Stimulated activated CD4-positive, alpha-beta T cell treated with anti-CD3 and anti-CD28 coated beads, Interleukin-4, amount 100 ng/mL, for 4 hours (primary cell): Measurements from ENCODE around the gene LRP1B.

Experiments
- DNase-seq, 2 experiments: peaks; one replicate each; pipeline ENCODE4 v3.0.0-alpha.2; 2020

LRP1B gene

GRCh38 chr2:142131010-142131669 lies at the start of gene LRP1B:
TSS of gene LRP1B (minus strand) at chr2:142131016. CDS start at chr2:142130729, 287 bp downstream.
- DNase-seq: no peak

GRCh38 chr2:142179686-142180085 lies 48.9 kb upstream of the LRP1B start:
- no peak for DNase-seq

GRCh38 chr2:142178604-142179003 lies 47.8 kb upstream of the LRP1B start:
- DNase-seq: no peak

GRCh38 chr2:142176941-142177340 lies 46.1 kb upstream of the LRP1B start:
- no peak for DNase-seq

GRCh38 chr2:142175813-142176338 lies 45.1 kb upstream of the LRP1B start:
- no peak for DNase-seq

- no peak for DNase-seq
Measured at GRCh38 chr2:142174176-142174575, 43.4 kb upstream of the LRP1B start.

GRCh38 chr2:142170847-142171246 lies 40.0 kb upstream of the LRP1B start:
- no peak for DNase-seq

GRCh38 chr2:142165790-142166189 lies 35.0 kb upstream of the LRP1B start:
- no peak for DNase-seq

GRCh38 chr2:142153601-142154000 lies 22.8 kb upstream of the LRP1B start:
- no peak for DNase-seq

- DNase-seq: no peak
Measured at GRCh38 chr2:142150453-142150852, 19.6 kb upstream of the LRP1B start.

- DNase-seq: no peak
Measured at GRCh38 chr2:142144547-142144946, 13.7 kb upstream of the LRP1B start.

- DNase-seq: no peak
Measured at GRCh38 chr2:142142595-142142994, 11.8 kb upstream of the LRP1B start.

GRCh38 chr2:142140434-142140845 lies 9.6 kb upstream of the LRP1B start:
- no peak for DNase-seq

- no peak for DNase-seq
Measured at GRCh38 chr2:142139384-142139783, 8.6 kb upstream of the LRP1B start.

- DNase-seq: no peak
Measured at GRCh38 chr2:142136571-142136970, 5.8 kb upstream of the LRP1B start.

- DNase-seq: no peak
Measured at GRCh38 chr2:142134911-142135310, 4.1 kb upstream of the LRP1B start.

GRCh38 chr2:142130111-142131009 lies 456 bp downstream of the LRP1B start:
- DNase-seq: no peak

GRCh38 chr2:142128105-142128504 lies 2.7 kb downstream of the LRP1B start:
- DNase-seq: no peak

GRCh38 chr2:142127248-142127647 lies 3.6 kb downstream of the LRP1B start:
- no peak for DNase-seq

- no peak for DNase-seq
Measured at GRCh38 chr2:142124706-142125105, 6.1 kb downstream of the LRP1B start.

GRCh38 chr2:142119347-142119746 lies 11.5 kb downstream of the LRP1B start:
- no peak for DNase-seq

- DNase-seq: no peak
Measured at GRCh38 chr2:142112757-142113221, 18.0 kb downstream of the LRP1B start.

GRCh38 chr2:142104134-142104758 lies 26.6 kb downstream of the LRP1B start:
- no peak for DNase-seq
